Testis (tissue), 3 donors: ENCODE data around the gene C4BPA. TPM values are rescaled to one million over a fixed set of nuclear protein-coding genes. Genes with fewer than 3 reads are reported as not detected.

ENCODE experiments used
- DNase-seq: peaks from one replicate; pipeline ENCODE4 v3.0.0-alpha.2; 2019
- H3K27ac ChIP-seq, 2 donors: fragments of 200-600 bp; sonication (generic); one replicate each; pipeline ENCODE4 v1.5.1; 2019
- H3K27me3 ChIP-seq: fragments of 200-600 bp; sonication (generic); one replicate; pipeline ENCODE4 v1.5.1; 2019
- H3K36me3 ChIP-seq: fragments of 200-600 bp; sonication (generic); one replicate; pipeline ENCODE4 v1.5.1; 2017; ENCODE audit warnings: low read depth; ENCODE audit errors: missing control alignments
- H3K4me1 ChIP-seq: fragments of 200-600 bp; sonication (generic); one replicate; pipeline ENCODE4 v1.5.1; 2019
- H3K4me3 ChIP-seq, 2 donors: fragments of 200-600 bp; sonication (generic); one replicate each; pipeline ENCODE4 v1.5.1; 2017 to 2019
- H3K9me3 ChIP-seq: fragments of 200-600 bp; sonication (generic); one replicate; pipeline ENCODE4 v1.5.1; 2017
- CTCF ChIP-seq, 3 experiments: fragments of 450-650 bp in 2 of 3; fragments of 200-600 bp in 1 of 3; sonication (generic) in 1 of 3; IDR thresholded peaks; one replicate each; pipeline ENCODE4 v1.5.1; 2016 to 2019; ENCODE audit warnings: antibody characterized with exemption in 3 of 3, mild to moderate bottlenecking in 2 of 3, moderate library complexity in 1 of 3
- POLR2A ChIP-seq: fragments of 450-650 bp; IDR thresholded peaks from one replicate; pipeline ENCODE4 v1.6.1; 2017; ENCODE audit warnings: antibody characterized with exemption, mild to moderate bottlenecking, moderate library complexity
- WGBS, 2 donors: methylation state at CpG; one replicate each; pipeline ENCODE4 v1.1.5; 2018; 5-methylcytosine and 5-hydroxymethylcytosine counted together
- intact Hi-C: fragments of 100-400 bp; cut with DNase I; formaldehyde crosslinking; loops from one replicate; pipeline ENCODE4 v1.15.1; 2023; ENCODE audit warnings: low total_unique reads
- polyA plus RNA-seq: library from polyadenylated mRNA; stranded (reverse); fragments of 350-450 nt; fragmentation: Illumina TruSeq; extraction: RNeasy Lipid Tissue Mini Kit (QIAGEN cat#74804); gene quantifications from one replicate; pipeline ENCODE4 v1.2.3, GENCODE V29; 2014; ENCODE audit warnings: low read depth, low replicate concordance; ENCODE audit not compliant: insufficient read depth
- total RNA-seq, 2 donors: library from RNA; depleted of rRNA; stranded (reverse); fragments of >200 nt; gene quantifications; one replicate each; pipeline ENCODE4 v1.2.3, GENCODE V29; 2016

Gene C4BPA
- total and polyA plus RNA-seq, 3 donors from 2014 or later = 0.24 to 1.0 (median 0.43) TPM

DNA sequence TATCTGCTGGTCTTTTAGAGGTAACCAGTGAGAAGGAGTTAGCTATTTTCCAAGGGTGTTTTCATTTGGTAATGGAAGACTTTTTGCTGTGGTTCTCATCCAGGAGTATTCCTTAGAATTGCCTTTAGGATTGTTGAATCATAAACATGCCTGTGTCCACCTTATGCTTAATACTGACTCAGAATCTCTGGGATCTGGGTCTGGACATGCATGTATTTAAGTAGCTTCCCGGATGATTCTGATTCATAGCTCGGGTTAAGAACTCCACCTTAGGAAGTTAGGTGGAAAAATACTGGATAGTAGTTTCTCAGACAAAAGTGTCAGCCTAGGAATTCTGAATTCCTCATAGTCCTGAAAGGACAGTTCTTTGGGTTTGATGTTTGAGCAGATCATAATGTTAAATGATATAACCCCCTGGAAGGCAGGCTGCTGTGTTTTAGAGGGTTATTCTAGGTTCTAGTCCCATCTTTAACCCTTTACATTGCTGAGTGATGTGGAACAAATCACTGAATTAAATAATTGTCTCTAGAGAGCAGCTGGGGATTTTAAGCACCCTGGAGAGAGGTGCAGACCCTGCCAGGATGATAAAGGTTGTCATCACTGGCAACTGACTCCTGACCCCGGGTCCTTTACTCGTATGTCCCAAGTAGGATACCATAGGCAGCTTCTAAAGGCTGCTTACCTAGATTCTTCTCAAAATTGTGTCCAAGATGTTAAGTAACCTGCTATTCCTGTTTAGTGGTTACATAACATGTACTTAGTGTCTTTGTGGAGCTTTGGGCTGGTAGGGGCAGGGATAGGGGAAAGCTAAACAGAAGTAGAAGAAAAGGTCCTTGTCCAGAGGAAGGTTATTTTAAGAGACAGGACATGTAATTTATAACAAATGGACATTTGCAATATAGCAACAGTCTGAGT lies 29.9 kb upstream of the C4BPA start:
- Histone ChIP-seq H3K27me3 (no peaks in the 10 kb centered on the region), H3K27ac (no peak overlapping the region), H3K9me3 (no peaks in the 10 kb centered on the region), H3K36me3 (no peaks in the 10 kb centered on the region), H3K4me1 (no peaks in the 10 kb centered on the region), H3K4me3 (no peak overlapping the region)
- WGBS, 2 donors = 80 to 81% methylated on average over 4 of the region's 4 CpGs
- intact Hi-C loops = no loop called here
- DNase-seq = no peak
- TF ChIP-seq POLR2A (no peak), CTCF (IDR thresholded peaks at IDR 0.05) (no peak)

DNA sequence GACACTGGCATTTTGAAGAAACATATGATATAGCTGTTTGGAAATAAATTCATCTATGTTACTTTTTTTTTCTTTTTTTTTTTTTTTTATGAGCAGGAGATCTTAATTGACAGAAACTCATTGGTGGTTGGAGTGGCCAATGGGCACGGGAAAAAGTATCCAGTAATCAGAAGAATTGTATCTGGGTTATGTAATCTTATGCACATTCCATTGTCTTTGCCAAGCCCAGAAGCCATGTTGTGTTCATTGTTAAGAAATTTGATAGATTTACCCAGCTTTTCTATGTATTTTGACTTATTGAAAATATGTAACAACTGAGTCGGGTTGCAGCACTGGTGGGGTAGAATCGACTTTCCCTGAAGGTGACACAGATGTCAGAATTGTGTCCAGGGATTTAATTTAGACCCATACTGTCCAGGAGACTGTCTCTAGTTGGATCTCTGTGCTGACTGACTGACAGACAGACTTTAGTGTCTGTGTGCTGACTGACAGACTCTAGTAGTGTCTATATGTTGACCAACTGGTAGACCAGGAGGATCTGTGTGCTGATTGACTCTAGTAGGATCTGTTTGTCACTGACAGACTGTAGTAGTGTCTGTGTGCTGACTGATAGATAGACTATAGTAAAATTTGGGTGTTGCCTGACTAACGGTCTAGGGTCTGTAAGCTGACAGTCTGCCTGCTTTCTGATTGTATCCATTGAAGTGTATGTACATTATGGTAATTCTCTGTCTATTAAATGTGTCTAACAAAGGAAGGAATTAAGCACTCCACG lies 27.7 kb upstream of the C4BPA start:
- intact Hi-C loops = no loop called here

GRCh38 chr1:207077012-207077411 lies 27.0 kb upstream of the C4BPA start:
- Histone ChIP-seq H3K9me3 (no peaks in the 10 kb centered on the region), H3K27ac (no peak overlapping the region), H3K4me1 (no peaks in the 10 kb centered on the region), H3K36me3 (no peaks in the 10 kb centered on the region), H3K4me3 (no peak overlapping the region), H3K27me3 (no peaks in the 10 kb centered on the region)
- intact Hi-C loops = no loop called here
- DNase-seq = no peak
- 93 to 100% methylated on average over 1 of the region's 1 CpG for WGBS, 2 donors
- TF ChIP-seq CTCF (IDR thresholded peaks at IDR 0.05) (no peak), POLR2A (no peak)

More for the DNA sequence above, 27.7 kb upstream of the C4BPA start:
- Histone ChIP-seq H3K27me3 (no peaks in the 10 kb centered on the region), H3K36me3 (no peaks in the 10 kb centered on the region), H3K4me3 (no peak overlapping the region), H3K27ac (no peak overlapping the region), H3K9me3 (no peaks in the 10 kb centered on the region), H3K4me1 (no peaks in the 10 kb centered on the region)
- DNase-seq = no peak
- WGBS, 2 donors = 70 to 77% methylated on average over 5 of the region's 5 CpGs
- no peak for TF ChIP-seq POLR2A

DNA sequence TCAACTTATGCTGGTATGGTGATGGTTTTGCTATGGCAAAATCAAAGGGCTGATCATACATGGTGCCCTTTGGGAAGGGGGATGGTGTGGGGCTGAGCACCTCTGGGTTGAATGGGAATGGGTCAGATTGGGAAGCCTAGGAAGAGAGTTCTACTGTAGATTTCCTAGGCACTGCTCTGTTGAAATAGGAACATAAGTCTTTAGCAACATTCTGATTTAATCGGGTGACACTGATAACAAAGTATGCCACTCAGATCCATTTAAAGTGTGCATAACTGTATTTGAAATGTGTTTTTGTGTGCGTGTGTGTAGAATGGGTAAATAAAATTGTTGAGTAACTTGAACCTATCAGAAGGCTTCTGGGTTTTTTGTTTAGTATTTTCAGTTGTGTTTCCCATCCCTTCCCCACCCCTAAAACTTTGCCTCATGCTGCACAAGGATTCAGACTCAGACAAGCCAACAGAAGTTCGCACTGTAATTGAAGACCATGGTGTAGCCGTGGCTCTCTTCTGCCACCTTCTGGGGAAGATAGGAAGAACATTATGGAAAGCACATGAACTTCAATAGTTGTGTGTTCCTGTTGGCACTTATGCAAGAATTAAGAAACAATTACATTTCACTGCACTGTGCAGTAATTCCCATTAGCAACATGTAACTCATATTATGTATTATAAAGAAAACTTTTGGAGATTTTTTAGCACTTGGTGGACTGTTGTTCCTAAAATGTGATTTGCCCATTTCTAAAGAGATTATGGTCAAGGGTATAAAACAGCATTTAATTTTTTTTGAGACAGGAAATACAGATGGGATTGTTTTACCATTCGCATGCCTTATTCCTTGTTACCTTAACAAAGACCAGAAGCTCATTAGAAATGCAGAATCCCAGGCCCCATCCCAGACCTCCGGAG lies 26.3 kb upstream of the C4BPA start:
- intact Hi-C loops = no loop called here
- no peaks in the 10 kb centered on the region for H3K9me3 ChIP-seq
- no peaks in the 10 kb centered on the region for H3K27me3 ChIP-seq
- no peak overlapping the region for H3K27ac ChIP-seq
- no peaks in the 10 kb centered on the region for H3K4me1 ChIP-seq
- peak; percentile 67 to 80 (median 76) for TF ChIP-seq CTCF (IDR thresholded peaks at IDR 0.05)
- TF ChIP-seq POLR2A = no peak
- whole genome bisulfite sequencing, 2 donors = 50 to 62% methylated on average over 6 of the region's 6 CpGs
- H3K36me3 ChIP-seq = no peaks in the 10 kb centered on the region
- DNase-seq = peak; percentile 75
- no peak overlapping the region for H3K4me3 ChIP-seq
